WERI-Rb-1 (cell line): Measurements from ENCODE around the gene PRIMPOL.
"Not testable (repeated sequence)": the region's sequence is repeated elsewhere in the genome, so short reads cannot be mapped to it uniquely, and the experiment has no call there.

Source experiments
- DNase-seq: peaks from one replicate; pipeline ENCODE4 v3.0.0-alpha.2; 2020
- H3K27ac ChIP-seq: fragments of 250-450 bp; sonication (Bioruptor Pico); 2 replicates; pipeline ENCODE4 v1.5.1; 2020; ENCODE audit warnings: mild to moderate bottlenecking, moderate library complexity
- H3K27me3 ChIP-seq: fragments of 250-450 bp; sonication (Bioruptor Pico); 2 replicates; pipeline ENCODE4 v1.5.1; 2021; ENCODE audit warnings: mild to moderate bottlenecking, low read depth, moderate library complexity; ENCODE audit not compliant: insufficient read depth, severe bottlenecking
- H3K36me3 ChIP-seq: fragments of 250-450 bp; sonication (Bioruptor Pico); 2 replicates; pipeline ENCODE4 v1.5.1; 2020; ENCODE audit warnings: mild to moderate bottlenecking, moderate library complexity
- H3K4me3 ChIP-seq: 2 replicates; pipeline ENCODE4 v1.5.1; 2011; ENCODE audit warnings: low read depth, mild to moderate bottlenecking, control low read depth, low read length
- H3K9me3 ChIP-seq: fragments of 250-450 bp; sonication (Bioruptor Pico); 2 replicates; pipeline ENCODE4 v1.5.1; 2021; ENCODE audit warnings: mild to moderate bottlenecking, moderate library complexity; ENCODE audit not compliant: severe bottlenecking
- TF ChIP-seq, protein P1 (sequence below): IDR thresholded peaks from 2 replicates; pipeline ENCODE4 v1.5.1; 2011; ENCODE audit warnings: low read depth, mild to moderate bottlenecking, control low read depth, inconsistent platforms, low read length

The PRIMPOL gene

DNA sequence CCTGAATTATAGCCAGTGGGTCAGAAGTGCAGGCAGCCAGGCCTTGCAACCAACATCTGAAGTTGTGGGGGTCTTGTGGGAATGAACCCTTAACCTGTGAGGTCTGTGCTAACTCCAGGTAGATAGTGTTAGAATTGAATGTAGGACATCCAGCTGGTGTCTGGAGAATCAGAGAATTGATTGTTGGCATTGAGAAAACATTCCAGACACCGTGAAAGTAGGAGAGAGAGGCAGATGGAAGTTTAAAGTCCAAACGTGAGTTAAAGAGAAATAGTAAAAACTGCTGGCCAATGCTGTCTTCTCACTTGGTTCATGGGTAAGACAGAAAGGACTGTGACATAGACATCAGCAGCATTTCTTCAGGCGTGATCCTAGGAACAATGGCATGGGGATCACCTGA, 28.0 kb upstream of the PRIMPOL start:
- Histone ChIP-seq H3K4me3 (no peak overlapping the region), H3K27me3 (no peaks in the 10 kb centered on the region), H3K36me3 (no peaks in the 10 kb centered on the region), H3K27ac (no peak overlapping the region), H3K9me3 (no peaks in the 10 kb centered on the region)
- no peak for DNase-seq
- TF ChIP-seq, protein P1, sequence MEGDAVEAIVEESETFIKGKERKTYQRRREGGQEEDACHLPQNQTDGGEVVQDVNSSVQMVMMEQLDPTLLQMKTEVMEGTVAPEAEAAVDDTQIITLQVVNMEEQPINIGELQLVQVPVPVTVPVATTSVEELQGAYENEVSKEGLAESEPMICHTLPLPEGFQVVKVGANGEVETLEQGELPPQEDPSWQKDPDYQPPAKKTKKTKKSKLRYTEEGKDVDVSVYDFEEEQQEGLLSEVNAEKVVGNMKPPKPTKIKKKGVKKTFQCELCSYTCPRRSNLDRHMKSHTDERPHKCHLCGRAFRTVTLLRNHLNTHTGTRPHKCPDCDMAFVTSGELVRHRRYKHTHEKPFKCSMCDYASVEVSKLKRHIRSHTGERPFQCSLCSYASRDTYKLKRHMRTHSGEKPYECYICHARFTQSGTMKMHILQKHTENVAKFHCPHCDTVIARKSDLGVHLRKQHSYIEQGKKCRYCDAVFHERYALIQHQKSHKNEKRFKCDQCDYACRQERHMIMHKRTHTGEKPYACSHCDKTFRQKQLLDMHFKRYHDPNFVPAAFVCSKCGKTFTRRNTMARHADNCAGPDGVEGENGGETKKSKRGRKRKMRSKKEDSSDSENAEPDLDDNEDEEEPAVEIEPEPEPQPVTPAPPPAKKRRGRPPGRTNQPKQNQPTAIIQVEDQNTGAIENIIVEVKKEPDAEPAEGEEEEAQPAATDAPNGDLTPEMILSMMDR: no peak

DNA sequence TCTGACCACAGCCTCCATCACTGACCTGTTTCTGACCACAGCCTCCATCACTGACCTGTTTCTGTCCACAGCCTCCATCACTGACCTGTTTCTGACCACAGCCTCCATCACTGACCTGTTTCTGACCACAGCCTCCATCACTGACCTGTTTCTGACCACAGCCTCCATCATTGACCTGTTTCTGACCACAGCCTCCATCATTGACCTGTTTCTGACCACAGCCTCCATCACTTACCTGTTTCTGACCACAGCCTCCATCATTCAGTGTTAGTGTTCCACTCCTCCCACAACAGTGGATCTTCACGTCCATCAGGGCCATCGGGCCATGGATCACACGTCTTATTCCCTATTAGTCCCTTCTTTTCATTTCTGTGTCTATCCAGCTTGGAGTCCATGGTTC, 25.0 kb upstream of the PRIMPOL start:
- H3K27ac ChIP-seq, H3K4me3 ChIP-seq, H3K27me3 ChIP-seq, H3K9me3 ChIP-seq, DNase-seq: not testable (repeated sequence)
- H3K36me3 ChIP-seq: peaks cover 15% of the 10 kb centered on the region

DNA sequence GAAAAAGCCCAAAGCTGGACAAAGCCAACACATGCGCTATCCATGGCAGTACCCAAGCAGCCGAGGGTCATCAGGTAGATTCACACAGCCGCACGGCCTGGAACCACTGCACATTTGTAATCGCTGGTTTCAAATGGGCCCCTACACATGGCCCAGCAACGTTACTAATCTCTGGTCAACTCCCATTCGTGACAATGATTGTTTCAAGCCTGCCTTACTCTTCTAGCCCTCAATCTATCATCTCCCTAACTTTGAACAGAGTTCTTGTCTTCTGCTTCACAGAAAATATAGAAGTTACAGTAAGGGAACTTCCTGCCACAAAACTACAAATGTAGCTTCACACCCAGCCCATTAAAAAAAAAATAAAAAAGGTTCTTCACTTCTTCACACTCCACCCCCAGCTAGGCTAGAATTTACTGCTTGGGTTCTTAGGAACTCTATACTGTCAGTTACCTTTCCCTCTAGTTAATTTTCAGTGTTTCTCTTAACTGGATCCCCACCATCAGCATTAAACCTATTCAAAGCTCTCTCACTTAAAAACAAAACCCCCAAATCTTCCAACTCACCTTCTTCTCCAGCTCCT, 24.5 kb upstream of the PRIMPOL start:
- no peak for DNase-seq
- H3K36me3 ChIP-seq: peaks cover 20% of the 10 kb centered on the region
- no peaks in the 10 kb centered on the region for H3K27me3 ChIP-seq
- TF ChIP-seq, protein P1: no peak
- no peak overlapping the region for H3K27ac ChIP-seq
- H3K4me3 ChIP-seq: no peak overlapping the region
- no peaks in the 10 kb centered on the region for H3K9me3 ChIP-seq

DNA sequence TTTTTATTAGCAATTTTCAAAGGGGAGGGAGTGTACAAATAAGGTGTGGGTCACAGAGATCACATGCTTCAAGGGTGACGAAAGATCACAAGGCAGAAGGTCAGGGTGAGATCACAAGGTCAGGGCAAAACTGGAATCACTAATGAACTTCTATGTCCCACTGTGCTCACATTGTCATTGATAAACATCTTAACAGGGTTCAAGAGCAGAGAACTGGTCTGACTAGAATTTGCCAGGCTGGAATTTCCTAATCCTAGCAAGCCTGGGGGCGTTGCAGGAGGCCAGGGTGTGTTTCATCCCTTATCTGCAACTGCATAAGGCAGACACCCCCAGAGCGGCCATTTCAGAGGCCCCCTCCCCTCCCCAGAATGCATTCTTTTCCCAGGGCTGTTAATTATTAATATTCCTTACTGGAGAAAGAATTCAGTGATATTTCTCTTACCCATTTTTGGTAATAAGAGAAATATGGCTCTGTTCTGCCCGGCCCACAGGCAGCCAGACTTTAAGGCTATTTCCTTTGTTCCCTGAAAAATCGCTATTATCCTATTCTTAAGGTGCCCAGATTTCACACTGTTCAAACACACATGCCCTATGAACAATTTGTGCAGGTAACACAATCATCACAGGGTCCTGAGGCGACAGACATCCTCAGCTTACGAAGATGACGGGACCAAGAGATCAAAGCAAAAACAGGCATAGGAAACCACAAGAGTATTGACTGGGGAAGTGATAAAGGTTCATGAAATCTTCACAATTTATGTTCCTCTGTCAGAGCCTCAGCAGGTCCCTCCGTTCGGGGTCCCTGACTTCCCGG, 23.5 kb upstream of the PRIMPOL start:
- H3K9me3 ChIP-seq, H3K27me3 ChIP-seq, DNase-seq, H3K27ac ChIP-seq, H3K4me3 ChIP-seq: not testable (repeated sequence)
- peaks cover 29% of the 10 kb centered on the region for H3K36me3 ChIP-seq

DNA sequence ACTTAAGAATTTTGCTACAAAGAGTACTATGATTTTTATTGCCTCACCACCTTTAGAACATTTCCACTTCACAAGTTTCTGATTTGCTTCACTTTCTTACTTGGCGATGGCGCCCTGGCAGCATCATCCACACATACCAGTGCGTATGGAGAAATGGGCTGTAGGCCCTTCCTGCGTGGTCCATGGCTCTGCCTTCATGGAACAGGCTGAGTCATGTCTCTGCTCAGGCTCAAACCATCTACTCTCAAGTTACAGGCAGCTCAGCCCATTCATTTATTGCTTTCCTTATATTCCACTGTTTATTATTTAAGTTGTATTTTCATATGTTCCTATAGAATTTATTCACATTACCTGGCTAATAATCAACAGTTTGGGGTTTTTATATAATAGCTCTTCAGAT, 21.4 kb upstream of the PRIMPOL start:
- no peaks in the 10 kb centered on the region for H3K9me3 ChIP-seq
- no peak for DNase-seq
- TF ChIP-seq, protein P1: no peak
- H3K4me3 ChIP-seq: no peak overlapping the region
- H3K36me3 ChIP-seq: peaks cover 35% of the 10 kb centered on the region
- no peak overlapping the region for H3K27ac ChIP-seq
- no peaks in the 10 kb centered on the region for H3K27me3 ChIP-seq

DNA sequence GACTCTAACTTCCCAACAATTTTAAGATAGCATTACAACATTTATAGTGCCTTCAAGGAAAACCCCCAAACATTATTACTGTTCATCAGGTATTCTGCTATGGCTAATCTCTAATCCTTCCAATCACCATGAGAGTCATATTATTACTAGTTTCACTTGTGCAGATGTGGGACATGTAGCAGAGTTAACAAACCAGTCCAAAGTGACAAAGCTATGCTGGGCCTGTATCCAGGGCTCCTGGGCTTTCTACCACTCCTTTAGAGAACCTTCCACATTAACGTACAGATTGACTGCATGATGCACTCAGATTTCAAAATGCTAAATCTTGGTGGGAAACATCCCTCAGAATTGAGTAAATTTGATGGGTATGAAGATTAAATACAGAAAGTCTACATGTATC, 16.7 kb upstream of the PRIMPOL start:
- H3K9me3 ChIP-seq: no peaks in the 10 kb centered on the region
- H3K36me3 ChIP-seq: peaks cover 59% of the 10 kb centered on the region
- no peak overlapping the region for H3K27ac ChIP-seq
- no peak for DNase-seq
- H3K27me3 ChIP-seq: no peaks in the 10 kb centered on the region
- no peak overlapping the region for H3K4me3 ChIP-seq
- TF ChIP-seq, protein P1: no peak
